HCT116 (cell line): ENCODE data around the gene SNAP47.

ENCODE experiments used
- CTCF ChIP-seq, 3 experiments: fragments of 200-600 bp in 1 of 3; sonication (generic) in 1 of 3; IDR thresholded peaks in 2 of 3; conservative IDR thresholded peaks in 1 of 3; 2 replicates each; pipeline ENCODE4 v1.5.1; 2012 to 2017; ENCODE audit warnings: low read depth in 2 of 3, low read length in 2 of 3, antibody characterized with exemption in 1 of 3, borderline replicate concordance in 1 of 3, control low read depth in 1 of 3, mild to moderate bottlenecking in 1 of 3, mixed read lengths in 1 of 3, mixed run types in 1 of 3, moderate library complexity in 1 of 3; ENCODE audit not compliant: insufficient read depth in 1 of 3
- ELF1 ChIP-seq: IDR thresholded peaks from 2 replicates; pipeline ENCODE4 v1.6.1; 2012; ENCODE audit warnings: low read depth, borderline replicate concordance
- EZH2phosphoT487 ChIP-seq: fragments of 200-600 bp; IDR thresholded peaks from 2 replicates; pipeline ENCODE4 v1.6.1; 2018; ENCODE audit warnings: antibody characterized with exemption, borderline replicate concordance
- POLR2A ChIP-seq: IDR thresholded peaks from 2 replicates; pipeline ENCODE4 v1.7.0; 2011; ENCODE audit warnings: borderline replicate concordance; ENCODE audit not compliant: insufficient read depth, insufficient read length; ENCODE audit errors: extremely low read depth
- SIN3A ChIP-seq: IDR thresholded peaks from 2 replicates; pipeline ENCODE4 v1.6.1; 2012; ENCODE audit warnings: low read depth
- ZNF274 ChIP-seq: fragments of 200-500 bp; sonication (Bioruptor generic); IDR thresholded peaks from 2 replicates; pipeline ENCODE4 v1.6.1; 2014; ENCODE audit warnings: mild to moderate bottlenecking, low read depth, low read length, inconsistent platforms
- TF ChIP-seq, protein P1 (sequence below): IDR thresholded peaks from 2 replicates; pipeline ENCODE4 v1.6.1; 2012; ENCODE audit warnings: low read depth

DNA sequence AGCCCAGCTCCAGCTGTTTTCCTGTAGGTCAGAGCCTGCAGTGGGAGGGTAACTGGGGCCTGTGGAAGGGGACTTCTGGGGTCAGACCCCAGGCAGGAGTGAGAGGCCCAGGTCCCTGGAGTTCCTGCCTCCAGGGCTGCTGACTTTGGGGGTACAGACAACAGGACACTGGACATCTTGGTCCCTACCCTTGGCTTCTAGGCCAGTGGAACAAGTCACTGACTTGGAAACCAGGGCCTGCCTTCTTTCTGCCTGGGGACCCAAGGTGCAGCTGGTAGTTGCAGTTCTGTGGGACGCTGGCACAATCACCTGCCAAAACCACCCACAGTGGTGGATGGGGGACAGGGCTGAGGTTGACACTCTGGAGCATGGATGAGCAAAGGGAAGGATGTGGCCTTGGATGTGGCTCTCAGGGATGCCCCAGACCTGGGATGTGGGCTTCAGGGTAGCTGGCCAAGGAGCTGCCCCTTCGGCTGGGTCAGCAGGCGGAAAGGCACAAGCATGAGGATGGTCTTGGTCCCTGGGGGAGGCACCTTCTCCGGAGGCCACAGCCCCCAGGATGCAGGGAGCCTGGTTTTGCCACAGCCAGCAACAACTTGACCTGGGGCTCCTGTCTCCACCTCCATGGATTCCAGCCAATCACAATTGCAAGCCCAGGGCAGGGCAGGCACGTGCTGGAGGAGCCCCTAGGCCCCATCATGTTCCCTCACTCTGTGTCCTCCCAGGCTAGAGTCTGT is 5.9 kb upstream of the SNAP47 start:
- TF ChIP-seq EZH2phosphoT487 (no peak), POLR2A (no peak), ZNF274 (no peak), CTCF (IDR thresholded peaks at IDR 0.05 in 2 of 3, conservative IDR thresholded peaks at IDR 0.05 in 1 of 3; ENCODE audit: borderline replicate concordance in 1 of 3, insufficient read depth in 1 of 3, low read depth in 2 of 3, low read length in 2 of 3) (no peak), SIN3A (no peak), ELF1 (no peak)
- TF ChIP-seq, protein P1, sequence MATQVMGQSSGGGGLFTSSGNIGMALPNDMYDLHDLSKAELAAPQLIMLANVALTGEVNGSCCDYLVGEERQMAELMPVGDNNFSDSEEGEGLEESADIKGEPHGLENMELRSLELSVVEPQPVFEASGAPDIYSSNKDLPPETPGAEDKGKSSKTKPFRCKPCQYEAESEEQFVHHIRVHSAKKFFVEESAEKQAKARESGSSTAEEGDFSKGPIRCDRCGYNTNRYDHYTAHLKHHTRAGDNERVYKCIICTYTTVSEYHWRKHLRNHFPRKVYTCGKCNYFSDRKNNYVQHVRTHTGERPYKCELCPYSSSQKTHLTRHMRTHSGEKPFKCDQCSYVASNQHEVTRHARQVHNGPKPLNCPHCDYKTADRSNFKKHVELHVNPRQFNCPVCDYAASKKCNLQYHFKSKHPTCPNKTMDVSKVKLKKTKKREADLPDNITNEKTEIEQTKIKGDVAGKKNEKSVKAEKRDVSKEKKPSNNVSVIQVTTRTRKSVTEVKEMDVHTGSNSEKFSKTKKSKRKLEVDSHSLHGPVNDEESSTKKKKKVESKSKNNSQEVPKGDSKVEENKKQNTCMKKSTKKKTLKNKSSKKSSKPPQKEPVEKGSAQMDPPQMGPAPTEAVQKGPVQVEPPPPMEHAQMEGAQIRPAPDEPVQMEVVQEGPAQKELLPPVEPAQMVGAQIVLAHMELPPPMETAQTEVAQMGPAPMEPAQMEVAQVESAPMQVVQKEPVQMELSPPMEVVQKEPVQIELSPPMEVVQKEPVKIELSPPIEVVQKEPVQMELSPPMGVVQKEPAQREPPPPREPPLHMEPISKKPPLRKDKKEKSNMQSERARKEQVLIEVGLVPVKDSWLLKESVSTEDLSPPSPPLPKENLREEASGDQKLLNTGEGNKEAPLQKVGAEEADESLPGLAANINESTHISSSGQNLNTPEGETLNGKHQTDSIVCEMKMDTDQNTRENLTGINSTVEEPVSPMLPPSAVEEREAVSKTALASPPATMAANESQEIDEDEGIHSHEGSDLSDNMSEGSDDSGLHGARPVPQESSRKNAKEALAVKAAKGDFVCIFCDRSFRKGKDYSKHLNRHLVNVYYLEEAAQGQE: no peak
